Measurements from ENCODE around the gene FANK1.

The FANK1 gene

DNA sequence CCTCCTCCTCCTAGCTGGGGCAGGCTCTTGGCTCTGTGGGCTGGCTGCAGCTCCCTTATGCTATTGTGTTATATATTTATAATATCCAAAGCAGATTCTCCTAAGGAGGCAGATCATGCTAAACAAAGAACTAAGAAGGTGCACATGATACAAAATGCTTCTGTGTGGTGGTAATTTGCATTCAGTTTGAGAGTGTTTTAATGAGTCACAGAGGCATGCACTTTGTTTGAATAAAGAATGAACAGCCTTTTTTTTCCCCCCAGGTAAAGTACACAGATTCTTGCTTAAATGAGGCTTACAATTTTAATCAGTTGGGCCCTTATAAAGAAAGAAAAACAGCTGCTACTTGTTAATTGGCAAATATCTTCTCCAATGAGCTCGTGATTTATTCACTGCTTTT lies 95.0 kb downstream of the FANK1 start:
- DNase-seq, result no peak

DNA sequence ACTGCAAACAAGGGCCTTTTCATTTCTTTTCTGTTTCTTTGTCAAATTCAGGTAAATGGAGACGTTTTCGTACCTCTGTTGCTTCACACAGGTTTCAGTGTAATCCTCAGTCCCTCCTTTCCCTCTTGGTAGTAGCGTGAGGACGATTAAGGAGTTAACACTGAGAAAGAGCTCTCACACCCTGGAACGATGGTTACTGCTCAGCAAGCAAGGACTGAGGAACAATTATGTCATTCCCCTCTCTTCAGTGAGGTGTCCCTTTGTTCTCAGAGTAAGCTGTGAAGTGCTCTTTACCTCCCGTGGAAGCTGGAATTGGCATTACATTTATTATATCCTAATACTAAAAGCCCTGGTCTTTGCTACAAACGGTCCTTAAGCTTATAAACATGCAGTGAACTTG lies 95.9 kb downstream of the FANK1 start:
- no peak for DNase-seq

DNA sequence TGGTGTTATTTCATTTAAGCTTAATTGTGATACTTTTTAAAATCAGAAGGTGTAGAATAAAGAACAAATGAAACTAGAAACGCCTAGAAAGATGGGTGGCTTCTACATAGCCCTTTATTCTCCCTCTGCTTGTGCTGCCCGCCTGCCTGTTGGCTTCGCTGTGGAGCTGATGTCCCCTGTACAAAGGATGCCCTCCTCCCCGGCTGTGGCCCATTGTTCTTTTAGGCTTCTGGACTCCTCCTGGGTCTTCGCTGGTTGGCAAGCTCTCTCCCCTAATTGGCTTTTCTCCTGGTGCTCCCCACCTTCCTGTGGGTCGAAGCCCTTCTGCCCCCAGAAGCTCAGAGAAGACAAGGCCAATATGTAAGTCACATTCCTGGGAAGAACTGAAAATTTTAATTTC lies 98.2 kb downstream of the FANK1 start:
- no peak for DNase-seq

DNA sequence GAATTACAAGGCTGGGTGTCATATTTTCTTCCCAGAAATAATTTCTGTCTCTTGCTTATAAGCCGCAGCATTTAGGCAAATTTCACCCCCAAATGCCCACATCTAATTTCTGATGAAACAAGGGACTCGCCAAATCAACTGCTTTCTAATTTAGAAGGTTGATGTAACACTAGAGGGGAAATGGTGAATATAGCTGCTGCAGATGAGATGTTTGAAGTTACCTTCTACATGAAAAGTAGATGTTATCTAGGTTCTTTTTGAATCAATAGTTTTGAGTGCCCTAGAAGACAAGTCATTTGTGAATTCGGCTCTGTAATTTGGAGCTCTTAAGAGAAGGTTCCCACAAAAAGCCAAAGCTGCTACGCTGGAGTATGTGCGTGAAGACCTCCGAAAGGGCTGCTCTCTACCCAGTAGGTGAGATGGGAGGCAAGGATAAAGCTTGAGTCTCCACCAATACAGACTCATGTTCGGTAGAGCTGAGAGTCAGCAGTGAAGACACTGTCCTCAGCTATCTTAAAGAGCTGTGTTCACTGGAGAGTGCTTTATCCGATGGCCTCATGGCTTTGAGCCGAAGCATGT lies 99.5 kb downstream of the FANK1 start:
- no peak for DNase-seq

DNA sequence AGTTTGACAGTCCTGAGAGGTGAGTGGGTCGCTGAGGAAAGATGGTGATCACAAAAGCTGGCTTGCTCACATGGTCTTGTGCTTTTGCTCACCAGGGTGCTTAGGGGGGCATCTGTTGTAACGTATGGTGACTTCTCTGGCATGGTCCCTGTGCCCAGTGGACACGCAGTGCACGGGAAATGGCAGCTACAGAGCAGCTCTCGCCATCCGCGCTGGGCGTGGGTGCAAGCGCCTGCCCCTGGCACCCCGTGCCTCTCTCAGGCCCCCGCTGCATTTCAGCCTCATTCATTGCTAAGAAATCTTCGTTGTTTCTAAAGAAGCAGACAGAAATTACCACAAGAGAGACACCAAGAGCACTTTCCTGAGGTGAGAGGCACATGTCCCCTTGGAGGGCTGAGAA lies 101.2 kb downstream of the FANK1 start:
- no peak for DNase-seq

DNA sequence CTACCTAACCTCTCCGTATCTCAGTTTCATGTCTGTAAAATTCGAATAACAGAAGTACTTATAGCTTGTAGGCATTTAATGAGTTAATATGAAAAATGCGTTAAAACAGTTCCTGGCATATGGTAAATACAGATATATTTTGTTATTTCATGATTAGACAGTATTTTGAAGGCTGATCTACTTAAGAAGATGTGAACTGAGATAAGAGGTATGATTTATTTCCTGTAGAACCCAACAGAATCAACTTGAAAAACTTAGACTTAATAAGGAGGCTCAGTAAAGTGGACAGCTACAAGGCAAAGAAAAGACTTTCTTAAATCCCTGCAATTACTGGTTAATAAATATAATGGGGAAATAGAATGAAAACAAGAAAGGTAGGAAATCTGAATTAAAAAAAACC lies 103.3 kb downstream of the FANK1 start:
- DNase-seq, result no peak

DNA sequence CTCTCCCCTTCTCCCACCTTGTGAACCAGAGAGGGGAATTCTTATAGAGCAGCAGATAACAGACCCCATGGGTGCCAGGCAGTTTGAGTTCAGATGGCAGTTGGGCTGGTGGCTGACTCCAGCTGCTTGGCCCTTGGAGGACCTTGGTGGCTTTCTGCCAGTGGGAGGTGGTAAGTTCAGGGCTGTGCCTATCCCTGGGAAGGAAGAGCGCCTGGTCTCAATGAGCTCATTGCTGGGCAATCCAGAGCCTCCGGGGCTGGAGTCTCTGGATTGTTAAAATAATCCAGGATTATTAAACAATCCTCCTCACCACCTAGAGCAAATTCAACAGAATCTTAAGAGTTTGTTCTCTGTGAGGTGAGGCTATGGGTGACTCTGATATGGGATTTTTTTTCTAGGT lies 105.2 kb downstream of the FANK1 start:
- DNase-seq, result no peak

DNA sequence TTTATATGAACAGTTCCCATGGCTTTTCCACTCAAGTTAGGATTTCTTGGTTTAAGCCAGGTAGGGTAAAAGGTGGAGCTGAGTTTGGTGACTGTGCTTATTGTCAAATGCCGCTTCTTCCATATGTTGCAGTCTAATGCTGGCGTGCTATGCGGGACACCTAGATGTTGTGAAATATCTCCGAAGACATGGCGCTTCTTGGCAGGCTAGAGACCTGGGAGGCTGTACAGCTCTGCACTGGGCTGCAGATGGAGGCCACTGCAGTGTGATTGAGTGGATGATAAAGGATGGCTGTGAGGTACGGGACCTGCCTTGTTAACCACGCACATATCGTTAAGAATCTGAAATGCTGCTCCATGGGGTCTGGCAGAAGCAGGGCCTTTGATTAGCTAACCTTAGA lies 108.4 kb downstream of the FANK1 start:
- no peak for DNase-seq

DNA sequence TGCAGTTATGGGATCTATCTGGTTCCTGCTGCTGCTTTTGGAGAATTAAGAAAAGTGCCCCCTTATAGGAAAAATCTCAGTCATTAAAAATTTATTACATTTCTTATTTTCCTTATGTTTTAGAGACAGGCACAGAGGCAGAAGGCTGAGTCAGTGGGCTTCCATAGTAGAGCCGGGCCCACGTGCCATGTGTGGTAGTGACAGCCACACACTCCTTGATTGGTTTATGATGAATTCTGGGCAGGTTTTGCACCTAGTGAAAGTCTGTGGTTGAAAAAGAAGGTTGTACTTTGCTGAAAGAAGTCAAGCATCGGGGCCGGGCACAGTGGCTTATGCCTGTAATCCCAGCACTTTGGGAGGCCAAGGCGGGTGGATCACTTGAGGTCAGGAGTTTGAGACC lies 109.9 kb downstream of the FANK1 start:
- DNase-seq, result no peak

DNA sequence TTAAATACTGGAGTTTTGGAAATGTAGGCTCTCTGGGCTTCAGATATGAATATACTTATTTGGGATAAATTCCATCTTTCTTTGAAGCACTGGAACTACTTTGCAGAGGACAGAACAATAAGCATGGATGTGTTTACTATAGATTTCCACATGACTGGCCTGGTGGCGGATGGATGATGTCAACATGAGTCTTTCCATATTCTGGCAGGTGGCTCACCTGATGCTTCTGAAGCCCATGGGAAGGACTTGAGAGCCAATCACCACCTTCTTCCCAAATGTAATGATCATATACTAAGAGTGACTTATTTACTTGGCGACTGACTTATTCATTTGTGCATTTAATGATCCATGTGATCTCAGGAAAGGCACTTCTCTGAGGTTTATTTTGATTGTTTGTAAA lies 110.5 kb downstream of the FANK1 start:
- no peak for DNase-seq

DNA sequence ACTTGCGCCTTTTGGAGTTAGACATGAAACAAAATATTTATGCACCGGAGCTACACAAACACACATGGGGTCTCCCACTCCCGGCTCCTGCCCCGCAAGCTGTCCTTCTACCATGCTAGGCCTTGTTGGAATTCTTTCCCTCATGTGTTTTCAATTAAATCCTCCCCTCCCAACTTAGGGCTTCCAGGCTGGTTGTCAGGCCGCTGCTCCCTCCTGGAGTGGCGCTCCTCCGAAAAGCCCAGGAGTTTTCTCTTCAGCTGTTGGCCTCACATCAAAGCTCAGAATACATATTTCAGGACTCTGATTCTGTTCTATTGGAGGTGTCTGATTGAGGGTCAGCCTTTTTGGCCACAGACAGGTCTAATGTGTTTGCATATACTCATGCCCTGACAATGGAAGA lies 113.3 kb downstream of the FANK1 start:
- no peak for DNase-seq

DNA sequence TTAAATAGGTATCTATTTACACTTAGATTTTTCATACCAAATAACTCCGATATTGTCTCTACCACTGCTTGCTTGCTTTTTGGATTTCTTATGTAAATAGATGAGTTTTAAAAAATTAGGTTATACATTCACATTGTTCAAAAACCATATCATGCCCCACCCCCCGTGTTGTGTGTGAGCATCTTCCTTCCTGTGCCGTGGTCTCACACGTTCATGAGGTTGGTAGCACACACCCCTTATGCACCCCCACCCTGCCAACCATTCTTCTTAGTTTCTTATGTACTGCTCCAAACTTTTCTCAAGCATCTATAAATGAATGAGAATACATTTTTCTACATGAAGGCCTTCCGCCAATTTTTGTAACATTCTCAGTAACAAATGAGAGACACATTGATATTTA lies 115.6 kb downstream of the FANK1 start:
- DNase-seq, result no peak

DNA sequence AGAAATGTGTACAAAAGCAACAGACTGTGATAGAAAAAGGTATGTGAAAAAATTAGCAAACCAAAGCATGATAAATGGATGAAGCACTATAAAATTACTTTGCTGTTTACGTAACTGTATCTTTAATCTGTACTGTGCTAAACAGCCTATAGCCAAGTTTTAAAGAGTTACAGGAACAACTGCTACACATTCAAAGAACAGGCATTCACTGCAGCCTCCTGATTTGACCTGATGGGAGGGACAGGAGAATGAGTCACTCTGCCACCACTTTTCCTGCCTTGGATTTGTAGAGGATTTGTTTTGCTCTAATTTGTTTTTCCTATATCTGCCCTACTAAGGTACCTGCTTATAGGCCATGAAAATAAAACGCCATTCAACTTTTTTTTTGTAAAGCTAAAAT lies 116.1 kb downstream of the FANK1 start:
- DNase-seq, result no peak

DNA sequence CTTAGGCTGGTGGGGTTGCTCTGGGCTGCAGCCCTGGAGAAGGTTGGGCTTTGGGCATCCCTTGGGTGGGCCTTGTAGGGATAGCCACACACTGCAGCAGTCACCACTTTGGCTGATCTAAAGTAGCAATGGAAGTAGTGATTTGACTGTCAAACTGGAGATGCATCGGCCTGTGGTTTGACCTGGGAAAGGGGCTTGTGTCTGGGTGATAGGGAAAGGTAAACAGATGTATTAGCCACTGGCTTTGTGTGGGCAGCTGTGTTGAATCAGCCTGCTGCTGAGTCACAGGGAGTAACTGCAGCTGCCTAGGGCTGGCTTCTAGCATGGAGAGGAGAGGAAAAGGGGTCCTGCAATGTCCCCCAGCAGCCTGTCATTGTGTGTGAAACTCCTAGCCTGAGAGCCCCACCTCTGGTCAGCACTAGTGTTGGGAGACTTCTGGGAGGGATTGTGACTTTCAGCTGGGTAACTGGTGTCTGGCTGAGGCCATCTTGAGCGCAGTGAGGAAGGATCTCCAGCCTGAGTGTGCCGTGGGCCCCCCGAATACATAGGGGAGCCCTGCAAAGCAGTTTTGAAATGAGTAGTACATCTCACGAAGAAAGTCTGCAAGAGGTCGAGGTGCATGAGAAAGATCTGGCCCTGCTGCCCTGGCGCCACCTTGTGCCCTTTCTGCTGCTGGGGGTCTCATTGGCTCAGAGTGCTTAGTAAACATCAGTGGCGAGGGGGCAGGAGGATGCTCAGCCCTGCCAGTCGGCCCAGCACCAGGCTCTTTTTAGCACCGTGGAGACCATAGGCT lies 117.3 kb downstream of the FANK1 start:
- DNase-seq, result no peak

DNA sequence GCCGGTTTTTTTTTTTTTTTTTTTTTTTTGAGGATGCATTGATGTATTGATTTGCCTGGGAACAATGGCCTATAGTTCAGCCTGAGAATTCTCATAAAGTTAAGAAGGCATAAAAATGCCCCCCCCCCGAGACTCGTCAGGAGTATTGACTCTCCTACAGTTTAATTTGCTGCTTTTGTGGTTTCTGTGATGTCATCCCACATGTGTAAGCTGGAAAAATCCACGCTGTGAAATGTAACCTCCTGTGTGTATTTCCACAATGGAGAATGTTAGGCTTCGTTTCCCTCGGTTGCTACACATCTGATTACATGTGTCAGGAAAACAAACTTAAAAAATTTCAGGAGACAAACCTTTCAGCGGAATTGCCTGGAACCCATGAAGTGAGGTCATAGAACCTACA lies 117.9 kb downstream of the FANK1 start:
- no peak for DNase-seq

DNA sequence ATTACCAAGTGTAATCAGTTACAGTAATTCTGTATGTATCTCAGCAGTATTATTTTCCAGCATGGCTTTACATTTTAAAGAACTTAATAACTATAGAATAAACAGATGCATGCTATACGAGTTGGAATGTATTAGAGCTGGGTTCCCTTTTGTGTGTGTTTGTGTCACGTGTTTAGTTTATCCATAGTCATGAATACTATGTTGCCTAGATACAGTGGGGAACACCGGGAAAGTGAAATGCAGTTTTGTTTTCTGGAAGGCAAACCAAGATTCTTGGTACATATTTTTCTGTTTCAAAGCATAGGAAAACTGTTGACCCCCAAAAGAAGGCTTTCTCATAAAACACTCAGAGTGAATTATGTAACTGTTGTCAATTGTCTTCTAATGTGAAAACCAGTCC lies 119.0 kb downstream of the FANK1 start:
- DNase-seq, result no peak

DNA sequence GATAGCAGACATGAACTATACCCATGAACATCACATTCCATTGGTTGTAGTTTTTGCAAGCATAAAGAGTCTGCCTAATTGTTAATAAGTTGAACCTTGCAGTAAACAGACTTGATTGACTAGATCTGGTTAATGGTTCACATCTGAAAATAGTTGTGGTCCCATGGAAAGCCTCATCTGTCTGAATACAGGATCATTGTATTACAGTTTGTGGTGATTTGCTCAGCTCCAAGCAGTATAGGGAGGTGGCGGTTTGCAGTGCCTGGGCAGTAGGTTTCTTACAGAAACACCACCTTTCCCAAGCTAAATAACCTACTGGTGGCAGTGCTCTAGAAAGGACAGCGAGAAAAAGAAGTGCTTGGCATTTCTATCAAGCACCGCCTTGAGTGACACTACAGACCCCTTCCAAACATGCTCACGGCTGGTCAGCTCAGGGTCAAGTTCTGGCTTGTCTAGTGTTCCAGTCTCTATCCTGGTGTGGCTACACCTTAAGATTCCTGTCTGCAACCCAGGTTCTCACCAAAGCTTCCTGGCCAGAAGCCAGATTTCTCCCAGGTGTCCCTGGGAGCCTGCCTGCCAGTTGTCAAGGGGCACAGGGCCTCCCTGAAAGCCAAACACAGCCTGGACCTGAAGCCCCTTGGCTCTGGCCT lies 119.9 kb downstream of the FANK1 start:
- DNase-seq, result no peak

DNA sequence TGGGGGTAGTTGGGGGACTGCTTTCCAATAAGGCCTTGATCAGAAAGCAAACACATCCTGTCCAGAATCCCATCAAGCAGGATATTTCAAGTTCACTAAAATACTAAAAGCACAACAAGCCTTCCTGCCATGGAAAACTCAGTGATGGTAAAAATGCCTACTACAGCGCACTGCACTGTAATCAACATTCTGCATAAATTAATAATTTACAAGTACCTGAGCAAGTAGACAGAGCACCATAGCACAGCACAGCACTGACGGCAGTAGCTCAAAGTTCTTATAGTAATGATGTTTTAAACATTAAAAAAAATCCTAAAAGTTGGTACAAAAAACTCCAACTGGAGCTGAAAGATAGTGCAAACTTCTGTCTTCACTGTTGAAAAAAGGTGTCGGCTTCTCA lies 120.5 kb downstream of the FANK1 start:
- no peak for DNase-seq

DNA sequence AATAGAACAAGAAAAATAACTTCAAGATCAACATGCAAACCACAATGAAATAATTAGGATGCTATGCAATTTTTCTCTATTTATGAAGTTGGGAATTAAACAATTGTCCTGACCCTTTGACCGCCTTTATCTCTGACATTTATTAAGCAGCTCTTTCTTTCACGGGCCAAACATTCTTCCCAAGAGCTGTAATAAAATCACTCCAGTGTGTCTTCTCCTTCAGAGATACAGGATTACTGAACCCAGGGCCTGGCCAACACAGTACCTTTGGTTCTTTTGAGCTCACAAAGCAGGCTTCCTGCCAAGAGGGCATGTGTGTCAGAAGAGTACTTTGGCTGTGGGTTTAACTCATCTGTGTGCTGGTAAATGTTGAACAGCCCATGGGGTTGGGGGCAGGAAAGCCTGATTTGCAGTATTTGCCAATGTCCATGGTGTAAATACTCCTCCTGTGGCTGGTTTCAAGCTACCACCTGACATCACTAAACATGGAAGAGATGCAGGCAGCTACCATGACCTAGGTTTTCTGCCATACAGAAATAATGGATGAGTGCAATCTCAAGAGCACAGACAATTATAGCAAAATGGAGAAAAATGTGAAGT lies 121.7 kb downstream of the FANK1 start:
- no peak for DNase-seq

DNA sequence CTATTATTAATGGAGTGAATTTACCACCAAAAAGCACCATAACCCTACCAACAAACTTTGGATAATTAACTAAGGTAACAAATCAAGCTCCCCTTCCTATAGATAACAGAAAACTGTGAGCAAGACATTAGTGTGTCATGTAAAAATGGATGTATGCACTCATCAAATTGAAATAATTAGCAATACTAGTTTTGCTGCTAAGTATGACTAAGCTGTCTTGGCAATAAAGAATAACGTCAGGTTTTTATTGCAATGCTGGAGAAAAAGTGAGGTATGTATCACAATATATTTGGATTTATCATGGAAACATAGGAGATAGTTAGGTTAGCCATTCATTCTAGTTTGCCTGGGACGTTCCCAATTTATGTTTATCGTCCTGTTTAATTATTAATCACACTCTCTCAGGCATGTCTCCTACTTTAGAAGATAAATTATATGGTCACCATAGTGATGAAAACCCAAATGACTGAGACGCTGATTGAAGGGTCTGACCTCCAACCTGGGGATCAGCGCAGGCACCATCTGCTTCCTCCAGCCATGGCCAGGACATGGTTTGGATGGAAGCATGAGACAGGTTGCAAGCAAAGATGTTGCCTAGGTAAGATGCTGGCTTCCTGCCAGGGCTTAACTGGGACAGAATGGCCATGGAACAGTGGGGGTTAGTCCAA lies 125.6 kb downstream of the FANK1 start:
- DNase-seq, result no peak

DNA sequence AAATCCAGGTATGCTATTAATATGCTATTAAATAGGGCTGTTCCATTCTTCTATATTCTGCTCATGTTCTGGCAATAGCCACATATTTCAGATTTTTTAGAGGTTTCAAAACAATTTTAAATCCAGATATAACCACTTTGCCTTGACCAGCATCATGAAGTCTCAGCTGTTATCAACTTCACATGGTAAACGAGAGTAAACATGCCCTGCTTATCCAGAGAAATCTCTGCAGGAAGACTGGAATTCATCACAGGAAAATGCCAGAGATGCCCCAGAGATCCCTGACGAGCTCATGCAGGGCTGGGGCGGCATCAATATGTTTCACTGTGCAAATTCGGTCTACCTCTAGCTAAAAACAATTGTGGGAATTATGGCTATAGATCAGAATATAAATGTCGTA lies 126.5 kb downstream of the FANK1 start:
- no peak for DNase-seq

DNA sequence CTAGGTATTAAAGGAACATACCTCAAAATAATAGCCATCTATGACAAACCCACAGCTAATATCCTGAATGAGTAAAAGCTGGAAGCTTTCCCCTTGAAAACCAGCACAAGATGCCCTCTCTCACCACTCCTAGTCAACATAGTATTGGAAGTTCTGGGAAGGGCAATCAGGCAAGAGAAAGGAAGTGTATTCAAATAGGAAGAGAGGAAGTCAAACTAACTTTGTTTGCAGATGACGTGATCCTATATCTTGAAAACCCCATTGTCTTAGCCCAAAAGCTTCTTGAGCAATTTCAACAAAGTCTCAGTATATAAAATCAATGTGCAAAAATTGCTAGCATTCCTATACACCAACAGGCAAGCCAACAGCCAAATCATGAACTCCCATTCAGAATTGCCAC lies 131.3 kb downstream of the FANK1 start:
- no peak for DNase-seq

DNA sequence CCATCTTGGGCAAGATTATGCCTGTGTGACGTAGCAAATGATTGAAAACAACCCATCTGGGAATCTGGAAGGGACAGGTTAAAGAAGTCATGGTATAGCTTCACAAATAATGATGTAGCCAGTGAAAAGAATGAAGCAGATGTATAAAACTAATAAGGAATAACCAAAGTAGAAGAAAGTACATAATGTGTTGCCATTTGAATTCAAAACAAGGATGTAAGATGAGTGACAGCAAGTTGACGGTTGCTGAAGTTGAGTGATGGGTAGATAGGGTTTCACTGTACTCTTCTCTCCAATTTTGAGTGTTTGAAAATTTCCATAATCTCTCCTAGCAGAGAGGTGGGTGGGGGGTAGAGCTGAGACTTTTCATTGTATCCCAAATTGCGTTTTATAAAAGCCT lies 133.6 kb downstream of the FANK1 start:
- no peak for DNase-seq

DNA sequence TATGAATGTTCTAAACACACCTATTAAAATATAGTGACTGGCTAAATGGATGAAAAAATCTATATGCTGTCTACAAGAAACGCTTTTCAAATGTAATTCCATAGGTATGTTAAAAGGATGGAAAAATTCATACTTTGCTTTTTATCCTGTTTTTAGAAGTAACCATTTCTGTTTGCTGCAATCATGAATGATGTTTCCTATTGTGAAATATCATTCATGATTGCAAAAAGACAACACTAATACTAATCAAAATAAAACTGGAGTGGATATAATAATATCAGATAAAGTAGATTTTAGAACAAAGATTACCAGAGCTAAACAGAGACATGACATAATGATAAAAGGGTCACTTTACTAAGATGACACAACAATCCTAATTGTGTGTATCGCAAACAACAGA lies 138.2 kb downstream of the FANK1 start:
- no peak for DNase-seq
